T-helper 1 cell treated with Interleukin-12 subunit alpha and Interleukin-12 subunit beta and Interleukin-4 antibody, amounts not matched to agents 30 μg/mL and 1 μg/mL, for 36 hours (primary cell): Measurements from ENCODE around the gene TMEM72.

Source experiments
- H3K27ac Mint-ChIP-seq: one replicate; pipeline ENCODE4 v1.8.0; 2021; ENCODE audit warnings: mild to moderate bottlenecking, mixed read lengths
- H3K27me3 Mint-ChIP-seq: one replicate; pipeline ENCODE4 v1.8.0; 2021; ENCODE audit warnings: low read depth, mixed read lengths
- H3K36me3 Mint-ChIP-seq: one replicate; pipeline ENCODE4 v1.8.0; 2021; ENCODE audit warnings: low read depth, mixed read lengths
- H3K4me1 Mint-ChIP-seq: one replicate; pipeline ENCODE4 v1.8.0; 2021; ENCODE audit warnings: low read depth, mixed read lengths
- H3K4me3 Mint-ChIP-seq: one replicate; pipeline ENCODE4 v1.8.0; 2021; ENCODE audit warnings: mild to moderate bottlenecking, moderate library complexity, mixed read lengths
- H3K9me3 Mint-ChIP-seq: one replicate; pipeline ENCODE4 v1.8.0; 2021; ENCODE audit warnings: mixed read lengths

Gene TMEM72

GRCh38 chr10:44881649-44882048, 29.5 kb upstream of the TMEM72 start:
- Mint-ChIP-seq H3K27me3 (peaks cover 32% of the 10 kb centered on the region), H3K36me3 (no peaks in the 10 kb centered on the region), H3K27ac (no peak overlapping the region), H3K4me1 (peaks cover 14% of the 10 kb centered on the region), H3K4me3 (no peak overlapping the region), H3K9me3 (no peaks in the 10 kb centered on the region)

GRCh38 chr10:44882166-44882720, 28.9 kb upstream of the TMEM72 start:
- Mint-ChIP-seq H3K27ac (no peak overlapping the region), H3K27me3 (peaks cover 32% of the 10 kb centered on the region), H3K9me3 (no peaks in the 10 kb centered on the region), H3K4me3 (no peak overlapping the region), H3K36me3 (no peaks in the 10 kb centered on the region), H3K4me1 (peaks cover 14% of the 10 kb centered on the region)

GRCh38 chr10:44883593-44884331, 27.4 kb upstream of the TMEM72 start:
- H3K36me3 Mint-ChIP-seq = no peaks in the 10 kb centered on the region
- no peaks in the 10 kb centered on the region for H3K9me3 Mint-ChIP-seq
- peaks cover 29% of the 10 kb centered on the region for H3K27me3 Mint-ChIP-seq
- H3K4me1 Mint-ChIP-seq = peaks cover 10% of the 10 kb centered on the region
- no peak overlapping the region for H3K4me3 Mint-ChIP-seq
- H3K27ac Mint-ChIP-seq = no peak overlapping the region

GRCh38 chr10:44885710-44886109, 25.4 kb upstream of the TMEM72 start:
- H3K27me3 Mint-ChIP-seq = peaks cover 16% of the 10 kb centered on the region
- H3K9me3 Mint-ChIP-seq = no peaks in the 10 kb centered on the region
- H3K4me3 Mint-ChIP-seq = no peak overlapping the region
- no peaks in the 10 kb centered on the region for H3K36me3 Mint-ChIP-seq
- no peak overlapping the region for H3K27ac Mint-ChIP-seq
- peaks cover 2% of the 10 kb centered on the region for H3K4me1 Mint-ChIP-seq

- Mint-ChIP-seq H3K9me3 (no peaks in the 10 kb centered on the region), H3K4me3 (no peak overlapping the region), H3K36me3 (no peaks in the 10 kb centered on the region)
These were observed 24.2 kb upstream of the TMEM72 start for GRCh38 chr10:44886966-44887365.

GRCh38 chr10:44888886-44889285, 22.3 kb upstream of the TMEM72 start:
- Mint-ChIP-seq H3K27ac (no peak overlapping the region), H3K36me3 (no peaks in the 10 kb centered on the region), H3K9me3 (no peaks in the 10 kb centered on the region), H3K4me1 (no peaks in the 10 kb centered on the region), H3K27me3 (peaks cover 4% of the 10 kb centered on the region), H3K4me3 (no peak overlapping the region)

More at GRCh38 chr10:44886966-44887365, 24.2 kb upstream of the TMEM72 start:
- H3K4me1 Mint-ChIP-seq = no peaks in the 10 kb centered on the region
- no peak overlapping the region for H3K27ac Mint-ChIP-seq
- peaks cover 16% of the 10 kb centered on the region for H3K27me3 Mint-ChIP-seq

GRCh38 chr10:44889834-44890233, 21.3 kb upstream of the TMEM72 start:
- Mint-ChIP-seq H3K36me3 (no peaks in the 10 kb centered on the region), H3K27me3 (no peaks in the 10 kb centered on the region), H3K27ac (no peak overlapping the region), H3K4me3 (no peak overlapping the region), H3K4me1 (no peaks in the 10 kb centered on the region), H3K9me3 (no peaks in the 10 kb centered on the region)

- no peaks in the 10 kb centered on the region for H3K27me3 Mint-ChIP-seq
- no peaks in the 10 kb centered on the region for H3K36me3 Mint-ChIP-seq
- H3K4me1 Mint-ChIP-seq = no peaks in the 10 kb centered on the region
- H3K27ac Mint-ChIP-seq = no peak overlapping the region
- H3K9me3 Mint-ChIP-seq = no peaks in the 10 kb centered on the region
- H3K4me3 Mint-ChIP-seq = no peak overlapping the region
These were observed 20.2 kb upstream of the TMEM72 start for GRCh38 chr10:44890696-44891563.

- Mint-ChIP-seq H3K27ac (no peak overlapping the region), H3K4me1 (no peaks in the 10 kb centered on the region), H3K27me3 (no peaks in the 10 kb centered on the region), H3K4me3 (no peak overlapping the region), H3K9me3 (no peaks in the 10 kb centered on the region), H3K36me3 (no peaks in the 10 kb centered on the region)
These were observed 19.4 kb upstream of the TMEM72 start for GRCh38 chr10:44891721-44892120.

GRCh38 chr10:44893604-44894468, 17.3 kb upstream of the TMEM72 start:
- Mint-ChIP-seq H3K4me1 (no peaks in the 10 kb centered on the region), H3K27ac (no peak overlapping the region), H3K9me3 (no peaks in the 10 kb centered on the region), H3K4me3 (no peak overlapping the region), H3K27me3 (no peaks in the 10 kb centered on the region), H3K36me3 (no peaks in the 10 kb centered on the region)

GRCh38 chr10:44894691-44895090, 16.4 kb upstream of the TMEM72 start:
- Mint-ChIP-seq H3K9me3 (no peaks in the 10 kb centered on the region), H3K27ac (no peak overlapping the region), H3K36me3 (no peaks in the 10 kb centered on the region), H3K4me1 (no peaks in the 10 kb centered on the region), H3K27me3 (no peaks in the 10 kb centered on the region), H3K4me3 (no peak overlapping the region)

- H3K4me3 Mint-ChIP-seq = no peak overlapping the region
- no peaks in the 10 kb centered on the region for H3K4me1 Mint-ChIP-seq
- no peaks in the 10 kb centered on the region for H3K9me3 Mint-ChIP-seq
- H3K36me3 Mint-ChIP-seq = no peaks in the 10 kb centered on the region
- H3K27ac Mint-ChIP-seq = no peak overlapping the region
- H3K27me3 Mint-ChIP-seq = no peaks in the 10 kb centered on the region
These were observed 15.9 kb upstream of the TMEM72 start for GRCh38 chr10:44895280-44895679.

GRCh38 chr10:44897049-44897448, 14.1 kb upstream of the TMEM72 start:
- Mint-ChIP-seq H3K36me3 (no peaks in the 10 kb centered on the region), H3K27me3 (peaks cover 3% of the 10 kb centered on the region), H3K27ac (no peak overlapping the region), H3K4me1 (no peaks in the 10 kb centered on the region), H3K9me3 (no peaks in the 10 kb centered on the region), H3K4me3 (no peak overlapping the region)

- Mint-ChIP-seq H3K27me3 (peaks cover 3% of the 10 kb centered on the region), H3K4me3 (no peak overlapping the region), H3K4me1 (no peaks in the 10 kb centered on the region), H3K36me3 (no peaks in the 10 kb centered on the region), H3K9me3 (no peaks in the 10 kb centered on the region), H3K27ac (no peak overlapping the region)
These were observed 12.5 kb upstream of the TMEM72 start for GRCh38 chr10:44898665-44899064.
